GM10266 (cell line): ENCODE results near the gene VAV3.
"Not testable (repeated sequence)": the region's sequence is repeated elsewhere in the genome, so short reads cannot be mapped to it uniquely, and the experiment has no call there.

Source experiments
- DNase-seq: peaks from one replicate; pipeline ENCODE4 v3.0.0; 2012; ENCODE audit errors: extremely low spot score
- CTCF ChIP-seq: IDR thresholded peaks from 2 replicates; pipeline ENCODE4 v1.5.1; 2012; ENCODE audit warnings: mild to moderate bottlenecking, low read depth; ENCODE audit not compliant: control insufficient read depth, insufficient read depth; ENCODE audit errors: missing control alignments

VAV3 gene

DNA sequence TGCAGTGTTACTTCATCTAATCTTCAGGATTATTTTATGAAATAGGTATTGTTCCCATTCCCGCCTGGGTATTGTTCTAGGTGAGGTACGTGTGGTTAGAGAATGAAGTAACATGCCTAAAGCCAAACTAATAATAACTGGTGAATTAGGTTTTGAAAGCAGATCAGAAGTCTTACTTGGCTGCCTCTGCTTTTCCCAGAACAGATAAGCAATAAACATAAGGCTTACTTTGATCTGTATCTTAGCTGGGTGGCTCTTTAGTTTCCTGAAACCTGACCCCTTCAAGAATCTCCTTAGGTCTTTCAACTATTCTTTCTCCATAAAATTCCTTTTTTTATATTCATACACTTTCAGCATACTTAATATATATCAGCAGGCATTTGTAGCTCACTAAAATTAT, 65.3 kb downstream of the VAV3 start:
- DNase-seq: no peak
- no peak for TF ChIP-seq CTCF

DNA sequence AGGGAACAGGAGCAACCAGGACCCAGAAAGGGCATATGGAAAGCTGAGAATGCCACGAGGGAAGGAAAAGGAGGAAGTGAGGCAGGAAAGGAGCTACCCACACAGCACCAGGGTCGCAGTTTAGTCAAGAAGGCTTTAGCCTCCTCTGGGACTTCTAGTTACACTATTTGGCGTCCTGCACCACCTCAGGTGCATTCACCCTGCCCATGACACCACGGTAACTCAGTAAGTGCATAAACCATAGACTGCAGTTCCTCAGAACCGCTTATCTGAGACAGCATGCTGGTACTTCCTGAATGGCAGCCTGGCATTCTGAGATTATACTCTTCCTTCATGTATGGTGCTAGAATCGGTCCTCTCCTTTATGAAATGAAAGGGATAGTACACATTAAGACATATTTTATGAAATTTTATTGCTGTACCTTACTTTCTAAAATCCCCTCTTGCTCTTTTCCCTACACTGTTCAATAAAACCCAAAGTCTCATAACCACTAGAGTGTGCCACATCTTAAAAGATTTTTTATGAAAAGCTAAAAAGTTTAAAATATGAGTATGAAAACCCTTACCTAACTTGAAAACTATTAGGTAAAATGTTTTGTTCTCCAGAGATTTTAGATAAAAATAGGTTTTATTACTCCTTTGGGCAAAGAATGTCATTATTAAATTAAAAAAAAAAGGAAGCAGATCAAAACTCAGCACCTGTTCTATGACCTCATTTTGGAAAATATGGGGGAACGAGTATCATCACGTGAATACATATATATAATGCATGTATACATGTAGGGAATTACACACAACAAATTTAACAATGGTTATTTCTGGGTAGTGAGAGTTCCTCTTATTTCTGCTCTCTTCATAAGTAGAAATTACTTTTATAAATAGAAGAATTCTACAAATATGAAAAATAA, 67.3 kb downstream of the VAV3 start:
- DNase-seq: no peak

GRCh38 chr1:107896936-107897335, 68.0 kb downstream of the VAV3 start:
- TF ChIP-seq CTCF: no peak
- no peak for DNase-seq

More for the DNA sequence above, 67.3 kb downstream of the VAV3 start:
- TF ChIP-seq CTCF: no peak

DNA sequence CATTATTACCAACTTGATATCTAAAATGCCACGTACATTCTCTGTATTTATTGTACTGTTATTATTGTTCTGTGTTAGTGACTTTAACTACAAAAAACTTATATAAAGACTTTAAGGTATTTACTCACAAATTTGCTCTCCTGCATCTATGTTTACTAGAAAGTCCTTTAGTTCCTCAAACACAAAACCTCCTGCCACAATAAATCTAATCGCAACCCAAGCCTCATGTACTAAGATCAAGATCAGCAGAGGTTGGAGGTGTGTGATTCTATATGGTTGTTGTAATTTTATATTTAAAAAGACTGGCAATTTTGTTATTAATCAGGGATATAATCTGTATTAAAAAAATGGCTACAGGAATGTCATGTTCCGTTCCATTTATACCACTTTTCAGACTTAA, 68.6 kb downstream of the VAV3 start:
- DNase-seq: no peak
- TF ChIP-seq CTCF: no peak

GRCh38 chr1:107895403-107896191, 69.4 kb downstream of the VAV3 start:
- no peak for TF ChIP-seq CTCF
- no peak for DNase-seq

- DNase-seq: no peak
- TF ChIP-seq CTCF: no peak
These were observed 70.4 kb downstream of the VAV3 start for GRCh38 chr1:107894605-107895004.

DNA sequence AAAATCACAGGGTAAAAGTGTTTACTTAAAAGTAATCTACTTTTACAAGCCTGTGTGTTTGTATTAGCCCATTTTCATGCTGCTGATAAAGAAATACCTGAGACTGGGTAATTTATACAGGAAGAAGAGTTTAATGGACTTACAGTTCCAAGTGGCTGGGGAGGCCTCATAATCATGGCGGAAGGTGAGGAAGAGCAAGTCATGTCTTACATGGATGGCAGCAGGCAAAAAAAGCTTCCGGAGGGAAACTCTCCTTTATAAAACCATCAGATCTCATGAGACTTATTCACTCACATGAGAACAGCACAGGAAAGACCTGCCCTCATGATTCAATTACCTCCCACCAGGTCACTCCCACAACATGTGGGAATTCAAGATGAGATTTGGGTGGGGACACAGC, 71.6 kb downstream of the VAV3 start:
- DNase-seq: not testable (repeated sequence)

- TF ChIP-seq CTCF: no peak
- no peak for DNase-seq
These were observed 75.5 kb downstream of the VAV3 start for GRCh38 chr1:107889524-107889923.
